Endothelial cell of umbilical vein (primary cell): Measurements from ENCODE around the gene LRP2.

Experiments
- CTCF ChIP-seq, 2 donors: IDR thresholded peaks; 1 replicate in 1 of 2; 2 replicates in 1 of 2; pipeline ENCODE4 v1.5.1; 2011; ENCODE audit warnings: low read length in 2 of 2, mild to moderate bottlenecking in 2 of 2, moderate library complexity in 2 of 2, control low read depth in 1 of 2, inconsistent platforms in 1 of 2, low read depth in 1 of 2; ENCODE audit not compliant: insufficient read depth in 1 of 2; ENCODE audit errors: extremely low read depth in 1 of 2
- EZH2 ChIP-seq: IDR thresholded peaks from 2 replicates; pipeline ENCODE4 v1.6.1; 2012; ENCODE audit warnings: borderline replicate concordance, low read depth, mild to moderate bottlenecking, moderate library complexity, low read length, inconsistent platforms; ENCODE audit not compliant: severe bottlenecking
- FOS ChIP-seq: IDR thresholded peaks from 2 replicates; pipeline ENCODE4 v1.6.1; 2011; ENCODE audit warnings: mild to moderate bottlenecking, low read length, moderate library complexity, borderline replicate concordance; ENCODE audit not compliant: insufficient read depth
- GATA2 ChIP-seq: IDR thresholded peaks from 2 replicates; pipeline ENCODE4 v1.7.0; 2011; ENCODE audit warnings: low read depth, mild to moderate bottlenecking, moderate library complexity, mixed read lengths, low read length; ENCODE audit not compliant: insufficient read length, insufficient read depth
- JUN ChIP-seq: IDR thresholded peaks from 2 replicates; pipeline ENCODE4 v1.6.1; 2011; ENCODE audit warnings: borderline replicate concordance, low read depth; ENCODE audit not compliant: insufficient read length, insufficient read depth
- MYC ChIP-seq: IDR thresholded peaks from one replicate; pipeline ENCODE4 v1.6.1; 2011; ENCODE audit warnings: mild to moderate bottlenecking, low read depth, low read length
- POLR2A ChIP-seq: IDR thresholded peaks from 2 replicates; pipeline ENCODE4 v1.6.1; 2012; ENCODE audit warnings: low read depth, mild to moderate bottlenecking, control low read depth, low read length
- POLR2AphosphoS5 ChIP-seq: IDR thresholded peaks from 2 replicates; pipeline ENCODE4 v1.6.1; 2012; ENCODE audit warnings: low read depth, mild to moderate bottlenecking, control low read depth, low read length, moderate library complexity; ENCODE audit not compliant: insufficient read depth
- TF ChIP-seq, protein P1 (sequence below): IDR thresholded peaks from 2 replicates; pipeline ENCODE4 v1.6.1; 2011; ENCODE audit not compliant: insufficient read depth, insufficient read length

- TF ChIP-seq POLR2A = no peak
- no peak for TF ChIP-seq MYC
- TF ChIP-seq CTCF (IDR thresholded peaks at IDR 0.05; ENCODE audit: extremely low read depth in 1 of 2, insufficient read depth in 1 of 2, low read depth in 1 of 2, low read length in 2 of 2) = no peak
- TF ChIP-seq POLR2AphosphoS5 = no peak
- TF ChIP-seq, protein P1, sequence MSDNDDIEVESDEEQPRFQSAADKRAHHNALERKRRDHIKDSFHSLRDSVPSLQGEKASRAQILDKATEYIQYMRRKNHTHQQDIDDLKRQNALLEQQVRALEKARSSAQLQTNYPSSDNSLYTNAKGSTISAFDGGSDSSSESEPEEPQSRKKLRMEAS = no peak
- TF ChIP-seq FOS = no peak
- no peak for TF ChIP-seq JUN
- no peak for TF ChIP-seq EZH2
- no peak for TF ChIP-seq GATA2
These were observed 245.3 kb downstream of the LRP2 start for GRCh38 chr2:169116993-169117392.
